GM18499 (cell line): ENCODE results near the gene ZNF276.

Experiments
- ATAC-seq: cut with Tn5 transposase; IDR thresholded peaks from one replicate; pipeline ENCODE4 v1.9.1; 2021; ENCODE audit warnings: moderate number of reproducible peaks; ENCODE audit not compliant: insufficient read depth, unreplicated experiment

The ZNF276 gene

DNA sequence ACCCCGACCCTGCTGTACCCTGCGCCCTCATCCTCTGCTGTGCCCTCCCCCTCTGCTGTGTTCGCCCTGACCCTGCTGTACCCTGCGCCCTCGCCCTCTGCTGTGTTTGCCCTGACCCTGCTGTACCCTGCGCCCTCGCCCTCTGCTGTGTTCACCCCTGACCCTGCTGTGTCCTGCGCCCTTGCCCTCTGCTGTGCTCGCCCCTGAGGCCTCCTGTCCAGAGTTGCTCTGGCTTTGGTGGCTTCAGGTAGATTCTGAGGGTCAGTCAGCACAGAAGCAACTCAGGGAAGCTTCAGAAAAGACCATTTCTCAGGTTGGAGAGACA lies 11.5 kb downstream of the ZNF276 start:
- no peak for ATAC-seq

- no peak for ATAC-seq
Observed at GRCh38 chr16:89733322-89733721, 12.0 kb downstream of the ZNF276 start.

DNA sequence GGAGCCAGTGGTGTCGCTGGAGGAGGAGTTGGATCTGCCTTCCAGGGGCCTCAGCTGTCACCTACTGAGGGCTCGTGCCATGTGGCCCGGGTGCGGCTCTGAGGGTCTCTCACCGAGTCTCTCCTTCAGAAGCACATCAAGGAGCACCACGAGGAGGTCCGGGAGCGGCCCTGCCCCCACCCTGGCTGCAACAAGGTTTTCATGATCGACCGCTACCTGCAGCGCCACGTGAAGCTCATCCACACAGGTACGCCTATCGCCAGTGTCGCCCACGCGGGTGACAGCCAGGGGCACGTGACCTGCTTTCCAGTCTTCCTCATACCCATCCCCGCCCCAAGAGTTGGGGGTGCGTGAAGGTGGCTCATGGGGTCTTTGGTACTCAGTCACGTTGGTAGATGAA lies 12.5 kb downstream of the ZNF276 start:
- no peak for ATAC-seq

GRCh38 chr16:89736554-89736953 lies 15.2 kb downstream of the ZNF276 start:
- ATAC-seq = no peak

DNA sequence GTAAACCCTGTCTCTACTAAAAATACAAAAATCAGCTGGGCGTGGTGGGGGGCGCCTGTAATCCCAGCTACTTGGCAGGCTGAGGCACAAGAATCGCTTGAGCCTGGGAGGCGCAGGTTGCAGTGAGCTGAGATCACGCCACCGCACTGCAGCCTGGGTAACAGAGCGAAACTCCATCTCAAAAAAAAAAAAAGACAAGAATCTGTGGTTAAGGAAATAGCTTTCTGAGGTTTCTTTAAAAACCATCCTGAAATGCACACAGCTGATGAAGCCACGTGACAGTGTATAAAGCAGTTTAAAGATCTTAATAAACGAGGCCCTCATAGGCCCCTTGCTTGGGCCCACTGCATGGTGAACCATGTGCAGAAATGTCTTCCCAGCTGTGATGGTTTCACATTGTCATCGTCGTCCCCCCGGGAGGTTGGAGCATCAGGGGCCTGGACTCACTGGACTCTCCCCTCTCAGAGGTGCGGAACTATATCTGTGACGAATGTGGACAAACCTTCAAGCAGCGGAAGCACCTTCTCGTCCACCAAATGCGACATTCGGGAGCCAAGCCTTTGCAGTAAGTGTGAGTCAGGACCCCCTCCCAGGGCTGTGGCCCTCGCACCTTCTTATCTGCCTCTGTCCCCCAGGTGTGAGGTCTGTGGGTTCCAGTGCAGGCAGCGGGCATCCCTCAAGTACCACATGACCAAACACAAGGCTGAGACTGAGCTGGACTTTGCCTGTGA lies 16.2 kb downstream of the ZNF276 start:
- no peak for ATAC-seq

DNA sequence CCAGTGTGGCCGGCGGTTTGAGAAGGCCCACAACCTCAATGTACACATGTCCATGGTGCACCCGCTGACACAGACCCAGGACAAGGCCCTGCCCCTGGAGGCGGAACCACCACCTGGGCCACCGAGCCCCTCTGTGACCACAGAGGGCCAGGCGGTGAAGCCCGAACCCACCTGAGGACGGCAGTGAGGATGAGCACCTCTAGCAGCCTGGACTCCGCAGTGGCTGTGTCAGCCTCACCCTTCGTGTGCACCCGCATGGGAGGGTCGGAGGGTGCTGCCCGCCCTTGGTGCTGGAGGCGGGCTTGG lies 16.7 kb downstream of the ZNF276 start:
- no peak for ATAC-seq

DNA sequence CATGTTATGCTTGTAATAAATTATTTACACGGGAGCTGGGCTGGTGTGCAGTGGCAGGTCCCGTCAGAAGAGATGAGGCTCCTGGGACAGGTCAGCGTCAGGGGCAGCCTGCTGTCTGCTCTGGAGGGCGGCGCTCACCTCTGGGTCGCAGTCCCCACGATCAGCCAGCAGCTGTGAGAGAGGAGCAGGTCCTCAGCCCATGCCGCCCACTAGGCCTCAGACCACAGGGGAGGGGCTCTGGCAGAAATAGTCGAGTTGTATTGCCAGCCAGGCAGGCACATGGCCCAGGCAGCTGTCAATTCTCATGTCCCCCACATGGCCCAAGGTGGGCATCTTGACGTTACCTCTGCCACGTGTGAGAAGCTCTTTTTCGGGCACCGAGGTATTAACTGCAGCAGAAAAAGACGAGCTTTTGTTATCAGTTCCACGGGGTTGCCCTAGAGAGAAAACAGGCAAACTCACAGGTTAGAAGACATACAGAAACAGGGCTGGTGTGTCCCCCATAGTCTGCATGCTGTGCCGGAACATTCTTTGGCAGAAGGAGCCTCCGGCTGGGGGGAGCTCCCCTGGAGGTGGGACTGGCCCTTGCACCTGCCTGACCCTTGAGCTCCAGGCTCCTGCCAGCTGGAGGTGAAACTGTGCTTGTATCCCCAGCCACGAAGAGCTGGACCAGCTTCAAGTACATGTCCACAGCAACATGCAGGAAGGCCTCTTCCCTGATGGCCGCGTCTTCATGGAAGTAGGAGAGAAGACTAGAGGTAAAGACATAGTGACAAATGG lies 17.4 kb downstream of the ZNF276 start:
- ATAC-seq = no peak

DNA sequence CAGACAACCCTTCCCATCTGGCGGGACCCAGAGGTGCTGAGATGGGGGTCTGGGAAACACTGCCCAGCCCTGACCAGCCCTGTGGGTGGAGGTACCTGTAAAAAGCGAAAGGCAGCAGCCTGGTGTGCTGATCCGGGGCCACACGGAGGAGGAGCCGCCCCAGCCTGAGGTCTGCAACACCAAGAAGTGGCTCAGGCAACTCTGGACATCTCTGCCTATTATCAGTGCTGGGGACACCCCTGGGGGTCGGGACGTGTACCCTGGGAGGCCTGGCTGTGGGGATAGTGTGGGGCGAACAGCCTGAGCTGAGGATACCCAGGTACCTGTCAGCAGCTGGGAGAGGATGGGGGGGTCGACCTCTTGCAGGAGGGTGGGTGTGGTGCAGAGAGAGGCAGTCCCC lies 18.0 kb downstream of the ZNF276 start:
- no peak for ATAC-seq

GRCh38 chr16:89741342-89742014 lies 20.1 kb downstream of the ZNF276 start:
- ATAC-seq = no peak

DNA sequence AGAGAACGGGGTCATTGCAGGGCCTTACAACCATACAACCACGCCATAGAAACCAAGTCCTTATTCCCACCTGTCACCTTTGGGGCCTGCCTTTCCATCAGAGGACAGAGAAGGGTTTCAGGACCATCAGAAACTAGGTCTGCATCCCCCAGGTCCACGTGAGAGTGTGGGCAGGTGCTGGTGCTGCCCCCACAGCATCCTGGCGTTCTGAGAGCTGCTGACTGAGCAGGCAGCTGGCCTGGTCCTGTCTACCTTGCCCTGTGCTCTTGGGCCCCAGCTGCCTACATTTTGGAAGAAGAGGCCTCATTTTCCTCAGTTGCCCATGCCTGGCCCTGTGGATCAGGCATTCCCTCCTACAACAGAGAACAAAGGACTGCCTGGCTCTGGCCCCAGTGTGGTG lies 21.6 kb downstream of the ZNF276 start:
- no peak for ATAC-seq

GRCh38 chr16:89744813-89745212 lies 23.5 kb downstream of the ZNF276 start:
- no peak for ATAC-seq

DNA sequence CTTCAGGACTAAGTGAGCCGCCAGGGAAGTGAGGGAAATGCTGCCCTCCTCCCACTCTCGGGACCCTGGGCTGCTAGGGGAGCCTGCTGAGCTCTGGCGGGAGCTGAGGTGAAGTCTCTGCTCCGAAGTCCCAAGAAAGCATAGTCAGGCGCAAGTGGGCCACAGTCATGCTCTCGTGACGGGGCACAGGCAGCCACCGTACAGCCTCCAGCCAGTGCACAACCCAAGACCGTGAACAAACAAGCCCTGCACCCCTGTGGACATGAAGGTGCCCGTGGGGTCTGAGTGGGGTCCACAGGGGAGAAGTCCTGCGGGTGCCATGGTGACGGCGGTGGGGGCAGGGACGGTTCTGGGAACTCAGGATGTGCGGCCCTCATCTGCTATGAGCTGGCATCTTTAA lies 24.7 kb downstream of the ZNF276 start:
- no peak for ATAC-seq

- ATAC-seq = no peak
Observed at GRCh38 chr16:89748076-89748475, 26.7 kb downstream of the ZNF276 start.

- ATAC-seq = no peak
Observed at GRCh38 chr16:89748921-89749320, 27.6 kb downstream of the ZNF276 start.

DNA sequence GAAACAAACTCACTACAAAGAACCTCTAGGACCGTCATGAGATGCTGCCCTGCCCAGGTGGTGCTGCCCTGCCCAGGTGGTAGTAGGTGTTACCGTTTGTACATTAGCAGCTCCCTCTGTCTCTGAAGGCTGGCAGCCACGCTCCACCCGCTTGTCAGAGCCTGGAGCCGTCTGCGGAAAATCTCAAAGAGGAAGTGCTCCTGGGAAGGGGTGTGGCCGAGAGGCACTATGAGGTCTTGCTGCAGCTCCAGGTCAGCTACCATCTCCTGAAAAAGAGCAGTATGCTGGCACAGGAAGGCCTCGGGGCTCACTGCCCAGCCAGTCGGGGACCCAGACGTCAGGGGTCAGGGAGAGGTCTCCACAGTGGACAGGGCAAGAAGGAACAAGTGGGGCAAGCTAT lies 28.3 kb downstream of the ZNF276 start:
- no peak for ATAC-seq

DNA sequence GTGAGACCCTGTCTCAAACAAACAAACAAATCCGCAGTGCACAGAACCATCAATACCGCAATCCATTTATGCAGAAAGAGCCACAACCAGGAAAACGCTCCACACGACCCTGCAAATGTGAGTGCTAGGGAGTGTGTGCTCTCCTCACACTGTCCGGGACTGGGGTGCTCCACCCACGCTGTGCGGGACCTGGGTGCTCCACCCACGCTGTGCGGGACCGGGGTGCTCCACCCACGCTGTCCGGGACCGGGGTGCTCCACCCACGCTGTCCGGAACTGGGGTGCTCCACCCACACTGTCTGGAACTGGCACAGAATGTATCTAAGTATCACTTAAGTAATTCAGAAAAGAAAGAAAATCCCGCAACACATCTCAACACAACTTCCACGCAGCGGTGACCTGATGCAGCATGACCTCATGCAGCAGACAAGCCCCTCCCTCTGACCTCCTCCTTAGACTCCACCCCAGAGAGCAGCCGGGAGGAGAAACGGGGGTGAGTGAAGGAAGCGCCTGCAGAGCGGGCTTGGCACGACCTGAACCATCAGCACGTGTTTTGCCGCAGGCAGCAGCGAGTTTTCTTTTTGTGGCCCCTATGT lies 38.5 kb downstream of the ZNF276 start:
- no peak for ATAC-seq

DNA sequence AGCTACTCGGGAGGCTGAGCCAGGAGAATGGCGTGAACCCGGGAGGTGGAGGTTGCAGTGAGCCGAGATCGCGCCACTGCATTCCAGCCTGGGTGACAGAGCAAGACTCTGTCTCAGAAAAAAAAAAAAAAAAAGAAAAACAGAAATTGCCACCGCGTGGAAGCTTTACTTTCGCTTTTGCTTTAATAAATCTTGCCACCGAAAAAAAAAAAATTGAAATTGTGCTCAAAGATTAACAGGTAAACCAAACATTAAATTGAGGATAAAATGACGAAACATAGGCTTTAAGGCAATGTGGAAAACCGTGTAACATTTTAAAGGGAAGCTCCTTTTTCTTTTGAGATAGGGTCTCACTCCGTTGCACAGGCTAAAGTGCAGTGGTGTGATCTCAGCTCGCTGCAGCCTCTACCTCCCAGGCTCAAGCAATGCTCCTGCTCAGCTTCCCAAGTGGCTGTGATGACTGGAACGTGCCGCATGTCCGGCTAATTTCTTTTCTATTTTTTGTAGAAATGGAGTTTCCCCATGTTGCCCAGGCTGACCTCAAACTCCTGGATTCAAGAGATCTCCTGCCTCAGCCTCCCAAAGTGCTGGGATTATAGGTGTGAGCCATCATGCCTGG lies 40.1 kb downstream of the ZNF276 start:
- no peak for ATAC-seq

DNA sequence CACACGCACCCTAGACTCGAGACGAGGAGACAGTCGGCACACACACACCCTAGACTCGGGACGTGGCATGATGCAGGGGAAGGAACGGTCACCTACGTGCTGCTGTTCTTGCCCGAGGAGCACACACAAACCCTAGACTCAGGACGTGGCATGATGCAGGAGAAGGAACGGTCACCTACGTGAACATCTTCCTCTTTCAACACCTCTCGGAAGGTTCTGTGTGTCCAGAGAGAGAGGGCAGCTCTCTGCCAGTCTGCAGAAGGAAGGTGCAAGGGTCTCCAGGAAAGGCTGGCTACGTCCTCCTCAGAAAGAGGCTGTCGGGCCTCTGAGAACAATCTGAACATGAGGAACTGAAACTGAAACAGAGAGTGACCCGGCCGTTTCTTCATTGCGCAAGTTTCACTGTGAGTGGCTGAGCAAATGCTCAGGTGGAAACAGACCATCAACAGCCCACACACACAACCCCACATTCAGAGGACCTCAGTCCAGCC lies 43.4 kb downstream of the ZNF276 start:
- ATAC-seq = peak; percentile 74

DNA sequence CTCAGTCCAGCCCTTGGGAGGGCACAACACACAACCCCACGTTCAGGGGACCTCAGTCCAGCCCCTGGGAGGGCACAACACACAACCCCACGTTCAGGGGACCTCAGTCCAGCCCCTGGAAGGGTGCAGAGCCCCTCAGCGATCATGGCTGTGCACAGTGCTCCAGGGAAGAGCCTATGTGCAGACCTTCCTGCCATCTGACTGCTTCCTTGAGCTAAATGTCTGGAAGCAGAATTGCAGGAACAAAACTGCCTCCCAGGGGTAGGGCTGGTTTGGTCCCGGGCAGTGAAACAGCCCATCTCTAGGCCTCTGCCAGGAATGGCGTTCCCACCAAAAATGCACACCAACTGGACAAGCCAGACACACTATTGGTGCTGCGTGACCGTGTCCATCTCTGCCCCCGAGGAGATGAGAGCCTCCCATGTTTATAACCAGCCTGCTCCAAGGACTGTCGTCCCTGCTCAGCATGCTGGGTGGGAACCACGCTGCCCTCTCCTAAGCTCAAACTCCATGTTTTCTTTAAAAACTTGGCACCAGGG lies 44.0 kb downstream of the ZNF276 start:
- ATAC-seq = no peak

DNA sequence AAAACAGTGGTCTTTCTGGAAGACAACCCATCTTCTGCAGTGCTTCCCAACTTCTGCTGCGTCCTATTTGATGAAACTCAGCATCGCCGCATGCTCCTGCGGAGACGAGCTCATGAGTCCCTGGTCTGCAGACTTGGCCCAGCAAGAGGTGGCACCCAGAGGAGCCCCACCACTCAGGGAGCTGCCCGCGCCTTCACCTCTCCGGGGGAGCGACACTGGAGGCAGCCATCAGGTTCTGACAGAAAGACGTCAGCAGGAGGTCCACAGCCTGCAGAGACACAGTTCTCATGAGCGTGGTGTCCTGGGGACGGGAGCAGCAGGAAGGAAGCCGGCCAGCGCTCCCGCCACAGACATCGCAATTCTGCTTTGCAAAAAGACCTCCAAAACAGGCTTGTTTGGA lies 49.0 kb downstream of the ZNF276 start:
- no peak for ATAC-seq
